Activated CD4-positive, alpha-beta T cell treated with anti-CD3 and anti-CD28 coated beads, Interleukin-10, Interleukin-2, amounts not matched to agents 100 ng/mL and 50 ng/mL, durations not matched to agents 16 hours and 8 hours (primary cell): ENCODE measurements around the gene SLC38A7.
"Not testable (repeated sequence)": the region's sequence is repeated elsewhere in the genome, so short reads cannot be mapped to it uniquely, and the experiment has no call there.

Experiments used
- DNase-seq: peaks from one replicate; pipeline ENCODE4 v3.0.0-alpha.2; 2020

The SLC38A7 gene

GRCh38 chr16:58684354-58685083, at the start of gene SLC38A7:
SLC38A7 (minus strand) TSS chr16:58684770; CDS start chr16:58680126, 4,644 bp downstream.
- peak; percentile 85 for DNase-seq

- peak; percentile 92 for DNase-seq
Measured at GRCh38 chr16:58733671-58734458, 49.3 kb upstream of the SLC38A7 start, which contains the start of gene GOT2. GOT2 (minus strand) TSS chr16:58734316; CDS start chr16:58734228, 88 bp downstream.

- no peak for DNase-seq
Measured at GRCh38 chr16:58733248-58733670, 48.7 kb upstream of the SLC38A7 start.

GRCh38 chr16:58732545-58733247, 48.1 kb upstream of the SLC38A7 start:
- DNase-seq: peak; percentile 69

- DNase-seq: no peak
Measured at GRCh38 chr16:58730724-58731370, 46.3 kb upstream of the SLC38A7 start.

GRCh38 chr16:58727796-58728568, 43.4 kb upstream of the SLC38A7 start:
- no peak for DNase-seq

- no peak for DNase-seq
Measured at GRCh38 chr16:58727028-58727781, 42.6 kb upstream of the SLC38A7 start.

- no peak for DNase-seq
Measured at GRCh38 chr16:58723109-58723508, 38.5 kb upstream of the SLC38A7 start.

GRCh38 chr16:58717994-58718393, 33.4 kb upstream of the SLC38A7 start:
- DNase-seq: no peak

- DNase-seq: no peak
Measured at GRCh38 chr16:58716468-58716867, 31.9 kb upstream of the SLC38A7 start.

GRCh38 chr16:58713742-58714141, 29.2 kb upstream of the SLC38A7 start:
- DNase-seq: no peak

- DNase-seq: no peak
Measured at GRCh38 chr16:58709333-58709732, 24.8 kb upstream of the SLC38A7 start.

- no peak for DNase-seq
Measured at GRCh38 chr16:58699151-58699550, 14.6 kb upstream of the SLC38A7 start.

GRCh38 chr16:58695368-58695767, 10.8 kb upstream of the SLC38A7 start:
- DNase-seq: no peak

- DNase-seq: no peak
Measured at GRCh38 chr16:58692450-58692849, 7.9 kb upstream of the SLC38A7 start.

GRCh38 chr16:58686985-58687706, 2.6 kb upstream of the SLC38A7 start:
- not testable (repeated sequence) for DNase-seq

GRCh38 chr16:58685084-58685449, 497 bp upstream of the SLC38A7 start:
- no peak for DNase-seq

GRCh38 chr16:58684001-58684353, 593 bp downstream of the SLC38A7 start:
- no peak for DNase-seq

GRCh38 chr16:58679763-58680162, 4.8 kb downstream of the SLC38A7 start:
- DNase-seq: no peak

- peak; percentile 27 for DNase-seq
Measured at GRCh38 chr16:58678716-58679115, 5.9 kb downstream of the SLC38A7 start.

- DNase-seq: no peak
Measured at GRCh38 chr16:58678269-58678668, 6.3 kb downstream of the SLC38A7 start.
